ENCODE measurements around the gene PPP3CB. TPM values are rescaled to one million over a fixed set of nuclear protein-coding genes. Genes with fewer than 3 reads are reported as not detected.

The PPP3CB gene
- total RNA-seq, 1 donor from 2014 or later = 49.9 TPM

DNA sequence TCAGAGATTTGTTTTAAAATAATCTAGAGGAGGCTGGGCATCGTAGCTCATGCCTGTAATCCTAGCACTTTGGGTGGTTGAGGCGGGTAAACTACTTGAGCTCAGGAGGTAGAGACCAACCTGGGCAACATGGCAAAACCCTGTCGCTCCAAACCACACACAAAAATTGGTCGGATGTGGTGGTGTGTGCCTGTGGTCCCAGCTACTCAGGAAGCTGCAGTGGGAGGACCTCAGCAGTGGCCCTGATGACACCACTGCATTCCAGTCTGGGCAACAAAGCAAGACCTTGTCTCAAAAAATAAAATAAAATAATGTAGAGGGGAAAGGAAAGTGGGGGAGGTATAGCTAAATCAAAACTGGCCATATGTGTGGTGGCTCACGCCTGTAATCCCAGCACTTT is 13.9 kb upstream of the PPP3CB start:
- Mint-ChIP-seq H3K4me3 (no peak overlapping the region), H3K27me3 (ENCODE audit: low read depth) (no peaks in the 10 kb centered on the region), H3K9me3 (no peaks in the 10 kb centered on the region), H3K4me1 (no peaks in the 10 kb centered on the region), H3K36me3 (peaks cover 9% of the 10 kb centered on the region), H3K27ac (no peak overlapping the region)
- TF ChIP-seq CTCF (IDR thresholded peaks at IDR 0.05; ENCODE audit: unreplicated experiment) = no peak
- no peak for DNase-seq (ENCODE audit: low spot score in 2 of 2, unreplicated experiment in 2 of 2)

DNA sequence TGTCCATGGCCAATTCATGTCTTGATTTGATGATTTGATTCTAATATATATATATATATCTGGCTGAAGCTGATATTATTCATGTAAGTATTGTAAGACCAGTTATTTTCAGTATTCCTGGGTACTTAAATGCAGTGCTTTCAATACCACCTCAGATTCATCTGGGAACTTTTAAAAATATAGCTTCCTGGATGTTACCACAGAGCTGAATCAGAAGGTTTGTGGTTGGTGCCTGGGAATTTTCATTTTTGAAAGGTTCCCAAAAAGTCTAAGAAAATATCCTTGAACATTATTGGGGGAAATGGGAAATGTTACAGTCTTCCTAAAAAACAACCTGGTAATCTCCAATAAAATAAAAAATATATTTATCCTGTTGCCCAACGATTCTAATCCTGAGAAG is 10.7 kb upstream of the PPP3CB start:
- Mint-ChIP-seq H3K36me3 (peaks cover 18% of the 10 kb centered on the region), H3K4me1 (no peaks in the 10 kb centered on the region), H3K4me3 (no peak overlapping the region), H3K27ac (no peak overlapping the region), H3K27me3 (ENCODE audit: low read depth) (no peaks in the 10 kb centered on the region), H3K9me3 (no peaks in the 10 kb centered on the region)
- no peak for DNase-seq (ENCODE audit: low spot score in 2 of 2, unreplicated experiment in 2 of 2)
- no peak for TF ChIP-seq CTCF (IDR thresholded peaks at IDR 0.05; ENCODE audit: unreplicated experiment)

DNA sequence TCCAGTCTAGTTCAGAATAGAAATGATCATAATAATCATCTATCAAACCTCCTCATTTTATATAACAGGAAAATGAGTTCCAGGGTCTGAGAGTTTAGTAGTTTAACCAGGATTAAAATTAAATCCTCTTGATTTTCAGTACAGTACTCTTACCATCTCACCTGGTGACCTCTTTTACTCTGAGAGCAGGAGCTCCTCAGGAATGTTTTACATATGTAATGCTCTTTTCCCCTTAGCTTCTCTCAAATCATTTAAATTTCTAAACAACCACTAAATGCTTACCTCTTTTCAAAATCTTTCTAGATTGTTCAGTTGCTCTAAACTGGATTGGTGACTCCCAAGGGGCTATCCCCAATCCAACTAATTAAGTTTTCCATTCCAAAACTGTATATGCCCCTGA is 10.2 kb upstream of the PPP3CB start:
- H3K36me3 Mint-ChIP-seq = peaks cover 18% of the 10 kb centered on the region
- no peaks in the 10 kb centered on the region for H3K9me3 Mint-ChIP-seq
- H3K27me3 Mint-ChIP-seq (ENCODE audit: low read depth) = no peaks in the 10 kb centered on the region
- H3K4me3 Mint-ChIP-seq = no peak overlapping the region
- H3K4me1 Mint-ChIP-seq = no peaks in the 10 kb centered on the region
- H3K27ac Mint-ChIP-seq = no peak overlapping the region
- DNase-seq (ENCODE audit: low spot score in 2 of 2, unreplicated experiment in 2 of 2) = no peak
- no peak for TF ChIP-seq CTCF (IDR thresholded peaks at IDR 0.05; ENCODE audit: unreplicated experiment)

DNA sequence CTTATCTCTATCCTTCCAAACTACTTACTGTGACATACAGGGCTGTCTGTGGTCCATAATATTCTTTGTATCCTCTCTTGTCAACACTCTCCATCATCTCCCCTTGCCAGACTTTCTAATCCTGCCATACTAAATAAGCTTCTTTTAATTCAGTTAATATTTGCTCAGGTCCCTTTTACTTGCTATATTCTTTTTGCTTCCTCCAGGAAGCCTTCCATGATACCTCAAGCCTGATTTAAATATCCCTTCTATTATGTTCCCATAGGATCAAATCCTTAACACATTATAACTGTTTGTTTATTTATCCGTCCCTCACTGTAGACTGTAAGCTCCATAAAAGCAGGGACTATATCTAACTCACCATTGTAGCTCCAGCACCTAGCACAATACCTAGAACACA is 7.2 kb upstream of the PPP3CB start:
- Mint-ChIP-seq H3K36me3 (peaks cover 19% of the 10 kb centered on the region), H3K4me1 (no peaks in the 10 kb centered on the region), H3K27me3 (ENCODE audit: low read depth) (no peaks in the 10 kb centered on the region), H3K9me3 (no peaks in the 10 kb centered on the region), H3K27ac (no peak overlapping the region), H3K4me3 (no peak overlapping the region)
- DNase-seq (ENCODE audit: low spot score in 2 of 2, unreplicated experiment in 2 of 2) = no peak
- no peak for TF ChIP-seq CTCF (IDR thresholded peaks at IDR 0.05; ENCODE audit: unreplicated experiment)

DNA sequence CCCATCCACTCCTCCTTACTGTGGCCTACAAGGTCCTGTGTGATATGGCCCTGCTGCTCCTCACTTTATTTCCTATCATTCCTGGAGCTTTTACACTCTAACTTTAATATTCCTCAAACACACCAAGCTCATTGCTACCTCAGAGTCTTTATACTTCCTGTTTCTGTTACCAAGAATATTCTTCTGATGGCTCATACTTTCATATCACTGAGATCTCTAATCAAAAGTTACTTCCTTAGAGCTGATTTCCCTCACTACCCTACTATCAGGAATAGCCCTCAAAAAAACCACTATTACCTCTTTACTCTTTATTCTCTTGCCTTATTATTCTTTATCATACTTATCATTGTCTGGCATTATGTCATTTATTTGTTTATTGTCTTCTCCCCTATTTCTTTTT is 5.8 kb upstream of the PPP3CB start:
- Mint-ChIP-seq H3K27me3 (ENCODE audit: low read depth) (no peaks in the 10 kb centered on the region), H3K4me3 (no peak overlapping the region), H3K36me3 (peaks cover 19% of the 10 kb centered on the region), H3K9me3 (no peaks in the 10 kb centered on the region), H3K4me1 (peaks cover 3% of the 10 kb centered on the region), H3K27ac (no peak overlapping the region)
- no peak for DNase-seq (ENCODE audit: low spot score in 2 of 2, unreplicated experiment in 2 of 2)
- TF ChIP-seq CTCF (IDR thresholded peaks at IDR 0.05; ENCODE audit: unreplicated experiment) = no peak

DNA sequence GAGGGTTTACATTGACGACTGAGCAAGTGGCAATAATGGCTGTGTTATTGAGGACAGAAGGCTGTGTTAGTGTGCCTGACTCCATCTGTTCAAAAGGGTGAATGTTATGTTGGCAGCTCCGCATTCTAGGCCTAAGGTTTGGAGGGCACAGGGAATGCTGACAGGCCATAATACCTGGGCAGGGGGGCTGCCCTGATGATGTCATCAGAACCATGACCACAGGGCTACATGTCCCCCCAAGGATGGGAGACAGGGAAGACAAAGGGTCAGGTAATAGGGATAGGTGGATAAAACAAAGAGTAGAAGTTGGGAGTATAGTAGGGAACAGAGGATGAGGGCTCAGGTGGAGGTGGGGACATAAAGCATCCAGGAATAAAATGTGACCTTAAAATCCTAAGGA is 1.8 kb upstream of the PPP3CB start:
- no peaks in the 10 kb centered on the region for H3K27me3 Mint-ChIP-seq (ENCODE audit: low read depth)
- H3K4me3 Mint-ChIP-seq = no peak overlapping the region
- DNase-seq (ENCODE audit: low spot score in 2 of 2, unreplicated experiment in 2 of 2) = no peak
- no peaks in the 10 kb centered on the region for H3K9me3 Mint-ChIP-seq
- H3K27ac Mint-ChIP-seq = no peak overlapping the region
- H3K36me3 Mint-ChIP-seq = peaks cover 6% of the 10 kb centered on the region
- H3K4me1 Mint-ChIP-seq = peaks cover 32% of the 10 kb centered on the region
- TF ChIP-seq CTCF (IDR thresholded peaks at IDR 0.05; ENCODE audit: unreplicated experiment) = no peak

Data from mesothelial cell of epicardium (in vitro differentiated cells).